ENCODE results near the gene ATP6V1D.
A peak's percentile ranks its signal among the peaks of the same experiment; 100 is the strongest.
"Not testable (repeated sequence)": the region's sequence is repeated elsewhere in the genome, so short reads cannot be mapped to it uniquely, and the experiment has no call there.

ATP6V1D gene

DNA sequence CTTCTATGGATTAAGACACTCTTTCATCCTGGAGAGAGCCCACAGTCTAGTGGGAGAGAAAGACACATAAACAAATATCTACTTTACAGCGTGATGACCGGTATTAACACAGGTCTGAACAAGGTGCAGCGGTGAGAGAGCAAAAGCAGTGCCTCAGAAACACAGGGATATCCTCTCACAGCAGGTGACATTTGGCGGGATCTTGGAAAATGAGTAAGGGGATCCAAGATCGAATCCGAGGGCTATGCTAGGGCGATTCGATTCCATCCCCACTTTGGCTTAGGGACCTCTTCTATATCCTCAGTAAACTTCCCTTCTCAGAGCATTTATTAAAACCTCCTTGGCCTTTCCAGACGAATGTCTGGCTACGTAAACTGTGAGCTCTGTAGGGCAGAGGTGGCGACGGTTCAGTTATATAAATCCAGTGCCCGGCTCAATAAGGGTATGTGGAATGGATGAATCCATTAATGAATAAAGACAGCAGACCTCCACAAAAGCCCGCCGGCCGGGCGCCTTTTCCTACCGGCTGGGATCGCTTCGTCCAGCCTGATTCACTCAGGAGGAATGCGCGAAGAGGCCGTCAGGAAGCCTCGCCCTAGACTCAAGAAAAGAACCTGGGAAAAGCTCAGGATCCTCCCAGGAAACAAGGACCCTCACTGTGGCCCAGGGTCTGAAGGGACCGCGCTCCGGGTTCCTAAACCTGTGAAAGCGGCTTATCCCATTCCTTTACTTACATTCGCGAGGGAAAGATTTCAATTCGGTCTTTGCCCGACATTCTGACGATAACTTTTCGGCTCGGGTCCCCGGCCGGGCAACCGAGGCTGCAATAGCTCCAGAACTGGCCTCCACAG lies 455 bp downstream of the ATP6V1D start:
- peak overlapping the region; percentile 89 for H3K4me3 ChIP-seq (ENCODE audit: low read length)
- peaks cover 16% of the 10 kb centered on the region for H3K4me1 ChIP-seq (ENCODE audit: control insufficient read depth, insufficient read depth, low read length)
- peak overlapping the region; percentile 90 for H3K9ac ChIP-seq (ENCODE audit: low read length)
- no peaks in the 10 kb centered on the region for H3K9me3 ChIP-seq (ENCODE audit: control insufficient read depth, low read length)
- H3K36me3 ChIP-seq (ENCODE audit: control insufficient read depth, insufficient read depth, low read length), result no peaks in the 10 kb centered on the region
- H3K27me3 ChIP-seq (ENCODE audit: control insufficient read depth, insufficient read depth, low read length), result no peaks in the 10 kb centered on the region

DNA sequence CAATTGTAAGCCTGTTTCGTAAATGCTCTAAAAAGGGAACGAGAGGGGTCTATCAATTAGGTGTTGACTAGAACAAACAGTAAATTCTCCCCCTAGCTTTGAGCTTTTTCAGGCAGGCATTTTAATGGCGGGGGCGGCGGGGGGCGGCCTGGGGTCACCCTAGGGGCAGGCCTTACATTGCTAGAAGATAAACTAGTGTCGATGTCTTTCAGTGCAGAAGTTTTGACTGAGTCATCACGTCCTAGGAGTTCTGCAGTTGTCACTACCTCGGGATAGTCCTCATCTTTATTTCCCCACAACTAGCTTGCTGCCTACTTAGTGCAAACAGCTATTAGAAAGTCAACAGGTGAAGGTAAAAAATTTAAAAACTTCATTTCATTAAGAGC lies 1.6 kb downstream of the ATP6V1D start:
- no peak overlapping the region for H3K4me3 ChIP-seq (ENCODE audit: low read length)
- H3K9me3 ChIP-seq (ENCODE audit: control insufficient read depth, low read length), result no peaks in the 10 kb centered on the region
- no peaks in the 10 kb centered on the region for H3K27me3 ChIP-seq (ENCODE audit: control insufficient read depth, insufficient read depth, low read length)
- H3K9ac ChIP-seq (ENCODE audit: low read length), result peak overlapping the region; percentile 90
- no peaks in the 10 kb centered on the region for H3K36me3 ChIP-seq (ENCODE audit: control insufficient read depth, insufficient read depth, low read length)
- peaks cover 16% of the 10 kb centered on the region for H3K4me1 ChIP-seq (ENCODE audit: control insufficient read depth, insufficient read depth, low read length)

DNA sequence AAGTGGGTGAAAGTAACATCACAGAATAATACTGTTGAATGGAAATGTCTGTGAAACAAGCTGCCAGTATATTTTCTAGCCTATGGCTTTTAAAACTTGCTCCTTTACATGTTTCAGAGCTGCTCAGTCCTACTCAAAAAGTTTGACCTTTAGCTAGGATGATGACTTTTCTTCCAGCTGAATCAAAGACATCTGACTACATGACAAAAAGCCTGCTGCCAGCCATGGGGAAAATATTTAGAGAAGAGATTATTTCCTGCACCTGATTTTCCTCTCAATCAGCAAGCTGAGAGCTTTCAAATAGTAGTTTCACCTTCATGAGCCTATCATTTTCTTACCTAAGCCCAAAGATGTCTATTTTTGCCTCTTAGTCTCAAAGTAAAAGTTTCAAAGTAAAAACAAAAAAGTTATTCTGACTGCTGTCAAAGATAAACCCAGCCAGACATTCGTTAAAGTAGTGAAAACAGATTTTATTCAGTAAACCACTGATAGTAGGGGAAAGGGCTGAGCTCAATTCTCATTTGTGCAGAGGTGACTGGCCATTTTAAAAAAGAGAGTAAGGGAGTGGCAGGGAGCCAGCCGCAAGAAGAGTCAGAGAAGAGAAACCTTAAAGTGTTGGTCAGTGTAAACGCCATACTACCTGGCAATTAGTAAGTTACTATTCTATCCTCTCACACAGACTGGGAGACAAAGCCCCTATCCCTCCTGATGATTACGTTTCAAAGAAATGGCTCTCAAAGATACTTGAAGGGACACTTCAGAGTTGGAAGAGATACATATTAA lies 2.2 kb downstream of the ATP6V1D start:
- Histone ChIP-seq H3K4me1 (ENCODE audit: control insufficient read depth, insufficient read depth, low read length) (peaks cover 16% of the 10 kb centered on the region), H3K27me3 (ENCODE audit: control insufficient read depth, insufficient read depth, low read length) (no peaks in the 10 kb centered on the region), H3K9ac (ENCODE audit: low read length) (peak overlapping the region; percentile 90), H3K4me3 (ENCODE audit: low read length) (no peak overlapping the region), H3K9me3 (ENCODE audit: control insufficient read depth, low read length) (no peaks in the 10 kb centered on the region), H3K36me3 (ENCODE audit: control insufficient read depth, insufficient read depth, low read length) (no peaks in the 10 kb centered on the region)

- Histone ChIP-seq H3K4me1 (ENCODE audit: control insufficient read depth, insufficient read depth, low read length) (peaks cover 2% of the 10 kb centered on the region), H3K9me3 (ENCODE audit: control insufficient read depth, low read length) (no peaks in the 10 kb centered on the region), H3K27me3 (ENCODE audit: control insufficient read depth, insufficient read depth, low read length) (no peaks in the 10 kb centered on the region), H3K9ac (ENCODE audit: low read length) (no peak overlapping the region), H3K4me3 (ENCODE audit: low read length) (no peak overlapping the region), H3K36me3 (ENCODE audit: control insufficient read depth, insufficient read depth, low read length) (no peaks in the 10 kb centered on the region)
Measured at GRCh38 chr14:67352055-67352454, 7.5 kb downstream of the ATP6V1D start.

DNA sequence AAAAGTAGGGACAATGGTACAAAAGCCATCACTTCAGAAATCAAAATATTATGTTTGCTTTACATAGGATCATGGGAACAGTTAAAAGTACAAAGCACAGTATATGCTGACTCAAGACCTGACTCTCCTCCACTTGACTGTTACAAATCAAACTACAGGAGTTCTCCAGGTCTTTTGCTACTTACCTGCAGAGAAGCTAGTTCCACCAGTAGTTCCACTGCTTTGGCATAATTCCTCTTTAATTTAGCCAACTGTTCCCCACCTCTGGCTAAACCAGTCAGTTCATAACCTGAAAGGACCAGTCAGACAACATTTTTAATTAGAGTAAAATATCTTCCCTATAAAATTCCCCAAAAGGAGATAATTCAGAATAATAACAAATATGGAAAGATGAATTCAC lies 14.0 kb downstream of the ATP6V1D start:
- peaks cover 7% of the 10 kb centered on the region for H3K36me3 ChIP-seq (ENCODE audit: control insufficient read depth, insufficient read depth, low read length)
- H3K27me3 ChIP-seq (ENCODE audit: control insufficient read depth, insufficient read depth, low read length), result no peaks in the 10 kb centered on the region
- no peaks in the 10 kb centered on the region for H3K4me1 ChIP-seq (ENCODE audit: control insufficient read depth, insufficient read depth, low read length)
- H3K9me3 ChIP-seq (ENCODE audit: control insufficient read depth, low read length), result no peaks in the 10 kb centered on the region
- no peak overlapping the region for H3K9ac ChIP-seq (ENCODE audit: low read length)
- no peak overlapping the region for H3K4me3 ChIP-seq (ENCODE audit: low read length)

- H3K4me1 ChIP-seq (ENCODE audit: control insufficient read depth, insufficient read depth, low read length), result no peaks in the 10 kb centered on the region
- peaks cover 7% of the 10 kb centered on the region for H3K36me3 ChIP-seq (ENCODE audit: control insufficient read depth, insufficient read depth, low read length)
- no peaks in the 10 kb centered on the region for H3K9me3 ChIP-seq (ENCODE audit: control insufficient read depth, low read length)
- H3K27me3 ChIP-seq (ENCODE audit: control insufficient read depth, insufficient read depth, low read length), result no peaks in the 10 kb centered on the region
- no peak overlapping the region for H3K4me3 ChIP-seq (ENCODE audit: low read length)
- H3K9ac ChIP-seq (ENCODE audit: low read length), result no peak overlapping the region
Measured at GRCh38 chr14:67343601-67344230, 15.9 kb downstream of the ATP6V1D start.

- not testable (repeated sequence) for H3K9me3 ChIP-seq (ENCODE audit: control insufficient read depth, low read length); H3K9ac ChIP-seq (ENCODE audit: low read length); H3K4me3 ChIP-seq (ENCODE audit: low read length); H3K27me3 ChIP-seq (ENCODE audit: control insufficient read depth, insufficient read depth, low read length); H3K4me1 ChIP-seq (ENCODE audit: control insufficient read depth, insufficient read depth, low read length)
- peaks cover 12% of the 10 kb centered on the region for H3K36me3 ChIP-seq (ENCODE audit: control insufficient read depth, insufficient read depth, low read length)
Measured at GRCh38 chr14:67341231-67341630, 18.4 kb downstream of the ATP6V1D start.

DNA sequence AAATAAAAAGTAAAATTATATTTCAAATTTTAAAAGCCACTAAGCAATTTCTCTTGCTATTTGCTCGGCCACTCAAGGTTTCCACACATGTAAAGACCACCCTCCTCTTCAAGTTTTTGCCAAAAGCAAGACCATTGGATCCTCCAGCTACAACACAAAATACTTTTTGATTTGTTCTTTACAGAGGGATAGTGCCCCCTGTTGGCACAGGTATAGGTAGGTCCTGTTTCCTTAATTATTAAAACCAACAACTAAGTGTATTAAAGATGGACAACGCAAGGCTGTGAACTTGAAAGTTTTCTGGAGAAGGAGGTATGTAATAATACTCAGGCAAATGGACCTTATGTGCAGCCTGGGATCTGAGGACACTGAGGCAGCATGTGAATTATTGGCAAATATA lies 23.8 kb downstream of the ATP6V1D start:
- Histone ChIP-seq H3K4me1 (ENCODE audit: control insufficient read depth, insufficient read depth, low read length) (no peaks in the 10 kb centered on the region), H3K27me3 (ENCODE audit: control insufficient read depth, insufficient read depth, low read length) (no peaks in the 10 kb centered on the region), H3K36me3 (ENCODE audit: control insufficient read depth, insufficient read depth, low read length) (peaks cover 9% of the 10 kb centered on the region), H3K9ac (ENCODE audit: low read length) (no peak overlapping the region), H3K9me3 (ENCODE audit: control insufficient read depth, low read length) (no peaks in the 10 kb centered on the region), H3K4me3 (ENCODE audit: low read length) (no peak overlapping the region)

DNA sequence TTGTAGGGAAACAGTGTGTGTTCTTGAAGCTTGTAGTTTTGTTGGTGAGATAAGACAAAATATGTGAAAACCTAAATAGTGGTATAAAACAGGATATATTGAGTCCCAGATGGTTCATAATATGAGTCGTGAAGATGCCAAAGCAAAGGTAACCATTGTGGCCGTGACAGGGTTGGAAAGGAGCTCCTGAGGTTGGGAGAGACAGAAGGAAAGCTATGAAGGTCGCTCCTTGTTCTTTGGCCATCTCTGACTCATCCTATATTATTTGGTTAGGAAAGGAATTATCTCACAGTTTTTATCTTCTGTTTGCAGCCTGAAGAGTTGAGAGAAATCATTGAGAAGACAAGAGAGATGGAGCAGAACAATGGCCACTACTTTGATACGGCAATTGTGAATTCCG lies 27.1 kb downstream of the ATP6V1D start:
- H3K9me3 ChIP-seq (ENCODE audit: control insufficient read depth, low read length), result no peaks in the 10 kb centered on the region
- no peak overlapping the region for H3K4me3 ChIP-seq (ENCODE audit: low read length)
- no peak overlapping the region for H3K9ac ChIP-seq (ENCODE audit: low read length)
- H3K36me3 ChIP-seq (ENCODE audit: control insufficient read depth, insufficient read depth, low read length), result peaks cover 9% of the 10 kb centered on the region
- no peaks in the 10 kb centered on the region for H3K4me1 ChIP-seq (ENCODE audit: control insufficient read depth, insufficient read depth, low read length)
- no peaks in the 10 kb centered on the region for H3K27me3 ChIP-seq (ENCODE audit: control insufficient read depth, insufficient read depth, low read length)

DNA sequence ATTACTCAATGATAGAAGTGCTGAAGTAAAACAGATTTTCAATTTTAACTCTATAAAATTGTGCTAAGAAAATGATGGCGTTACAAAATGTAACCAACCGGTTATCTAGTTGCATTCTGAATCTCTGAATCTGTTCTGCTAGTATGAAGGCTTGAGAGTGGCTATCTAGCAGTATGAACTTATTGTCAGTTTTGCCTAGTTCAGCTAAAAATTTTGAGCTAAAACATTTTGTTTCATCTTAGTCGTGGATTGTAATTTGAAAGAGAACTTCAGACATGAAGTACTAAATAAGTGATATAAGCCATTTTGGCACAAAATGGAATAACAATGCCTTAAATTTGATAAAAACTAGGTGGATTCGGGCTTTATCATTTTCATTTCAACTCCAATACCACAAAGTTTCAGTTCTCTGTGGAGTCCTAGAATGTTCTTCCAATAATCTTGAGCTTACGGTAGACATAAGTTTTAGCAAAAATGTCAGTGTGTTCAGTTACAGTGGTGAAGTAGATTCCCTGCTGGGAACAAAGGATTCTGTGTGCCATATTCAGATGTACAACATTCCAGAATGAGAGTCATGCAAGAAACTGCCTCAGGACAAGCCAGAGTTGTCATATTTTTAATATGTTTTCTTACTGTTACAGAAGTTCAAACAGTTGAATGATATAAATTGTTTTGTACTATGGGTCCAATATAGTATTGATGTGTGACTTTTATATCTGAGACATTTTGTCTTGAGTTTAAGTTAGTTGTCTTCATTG lies 28.1 kb downstream of the ATP6V1D start:
- H3K9ac ChIP-seq (ENCODE audit: low read length), result no peak overlapping the region
- H3K27me3 ChIP-seq (ENCODE audit: control insufficient read depth, insufficient read depth, low read length), result no peaks in the 10 kb centered on the region
- no peaks in the 10 kb centered on the region for H3K4me1 ChIP-seq (ENCODE audit: control insufficient read depth, insufficient read depth, low read length)
- H3K36me3 ChIP-seq (ENCODE audit: control insufficient read depth, insufficient read depth, low read length), result peaks cover 7% of the 10 kb centered on the region
- H3K4me3 ChIP-seq (ENCODE audit: low read length), result no peak overlapping the region
- H3K9me3 ChIP-seq (ENCODE audit: control insufficient read depth, low read length), result no peaks in the 10 kb centered on the region

- not testable (repeated sequence) for H3K9ac ChIP-seq (ENCODE audit: low read length); H3K36me3 ChIP-seq (ENCODE audit: control insufficient read depth, insufficient read depth, low read length)
Measured at GRCh38 chr14:67329666-67330065, 29.9 kb downstream of the ATP6V1D start.

More at GRCh38 chr14:67329666-67330065, 29.9 kb downstream of the ATP6V1D start:
- not testable (repeated sequence) for H3K27me3 ChIP-seq (ENCODE audit: control insufficient read depth, insufficient read depth, low read length); H3K4me3 ChIP-seq (ENCODE audit: low read length); H3K4me1 ChIP-seq (ENCODE audit: control insufficient read depth, insufficient read depth, low read length); H3K9me3 ChIP-seq (ENCODE audit: control insufficient read depth, low read length)
